IPS-NIHi11 (cell line): ENCODE results near the gene CPA5.

ENCODE experiments used
- DNase-seq: peaks from one replicate; pipeline ENCODE4 v3.0.0; 2012; ENCODE audit warnings: mixed read lengths, low spot score

Gene CPA5

DNA sequence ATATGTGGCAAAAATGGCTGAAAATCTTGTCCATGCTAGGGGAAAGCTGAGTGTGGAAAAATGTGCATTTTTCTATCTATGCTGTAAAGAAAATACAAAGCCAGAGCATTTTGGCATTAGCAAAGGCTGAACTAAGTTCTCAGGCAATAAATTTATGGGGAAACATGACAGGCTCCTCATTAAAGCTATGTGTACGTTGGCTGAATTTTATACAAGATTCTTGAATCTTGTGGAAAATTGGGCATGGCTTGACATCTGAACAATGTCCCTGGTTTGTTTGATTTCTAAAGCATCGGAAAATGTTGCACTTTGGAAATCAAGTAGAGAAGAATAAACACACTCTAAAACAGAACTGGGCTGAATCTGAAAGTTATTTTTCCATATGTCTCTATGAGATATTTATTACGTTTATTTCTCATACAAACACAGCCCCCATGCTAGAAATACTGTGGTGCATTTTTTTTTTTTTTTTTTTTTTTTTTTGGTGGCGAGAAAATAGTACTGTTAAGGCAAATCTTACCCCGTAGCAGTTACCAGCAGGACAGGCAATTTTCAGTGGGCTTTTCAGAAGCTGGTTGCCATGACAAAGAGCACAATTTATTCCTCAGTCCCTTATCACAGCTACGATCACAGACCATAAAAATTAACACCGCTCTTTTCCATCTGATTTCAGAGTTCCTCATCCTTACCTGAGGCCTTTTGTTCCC lies 52.6 kb downstream of the CPA5 start:
- no peak for DNase-seq

DNA sequence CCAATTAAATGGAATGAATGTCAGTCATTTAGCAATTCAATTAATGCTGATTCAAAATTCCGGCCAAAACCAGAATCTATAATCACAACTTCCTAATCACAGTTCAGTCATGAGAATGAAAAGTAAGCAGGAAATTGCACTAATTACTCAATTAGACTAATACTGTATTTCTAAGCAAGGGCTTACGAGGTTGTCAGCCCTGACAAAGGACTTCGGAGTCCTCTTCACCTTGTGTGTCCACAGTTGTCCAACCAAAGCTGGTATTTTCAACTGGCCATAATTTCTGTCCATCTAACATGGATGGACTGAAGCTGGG lies 53.1 kb downstream of the CPA5 start:
- DNase-seq = no peak

DNA sequence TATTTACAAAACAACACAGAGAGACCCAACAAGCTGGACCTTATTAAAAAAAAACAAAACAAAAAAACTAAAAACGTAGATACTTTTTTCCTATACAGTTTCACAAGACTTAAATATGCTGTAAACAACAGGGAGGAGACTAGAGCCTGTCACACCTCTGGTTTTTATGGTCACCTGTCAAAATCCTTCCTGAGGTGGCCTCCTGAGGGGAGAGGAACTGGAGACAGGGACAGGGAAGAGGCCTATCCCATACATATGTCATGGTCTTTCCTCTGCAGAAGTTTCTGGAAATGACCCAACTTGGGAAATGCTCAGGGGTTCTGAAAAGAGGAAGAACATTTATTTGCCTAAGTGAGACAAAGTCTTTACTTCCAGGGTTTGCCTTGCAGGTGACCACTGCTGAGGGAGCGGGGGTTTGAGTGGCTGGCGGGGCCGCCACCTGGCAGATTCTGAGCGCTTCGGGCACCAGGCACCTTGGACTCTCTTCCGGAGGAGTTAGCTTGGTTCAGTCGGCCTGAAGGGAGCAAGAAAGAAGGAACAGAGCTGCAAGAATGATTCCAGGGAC lies 54.0 kb downstream of the CPA5 start:
- no peak for DNase-seq

DNA sequence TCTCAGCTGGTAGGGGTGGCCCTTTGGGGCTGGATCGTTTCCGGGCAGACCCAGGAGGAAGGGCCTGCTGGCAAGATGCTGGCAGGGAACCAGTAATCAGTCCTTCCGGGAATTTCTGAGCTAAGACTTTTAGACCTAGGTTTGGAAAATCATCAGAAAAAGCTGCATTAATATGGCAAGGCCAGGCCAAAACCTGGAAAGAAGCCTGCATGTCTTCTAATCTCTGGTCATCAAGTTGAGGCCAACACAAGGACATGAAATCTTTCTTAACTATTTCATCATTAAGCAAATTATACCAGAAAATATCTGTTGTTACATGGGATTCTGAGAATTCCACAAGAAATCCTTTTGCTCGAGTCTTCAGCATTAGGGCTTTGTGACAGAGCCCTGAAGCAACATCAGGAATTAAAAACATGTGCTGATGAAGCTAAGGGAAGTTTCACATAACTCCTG lies 55.5 kb downstream of the CPA5 start:
- no peak for DNase-seq

DNA sequence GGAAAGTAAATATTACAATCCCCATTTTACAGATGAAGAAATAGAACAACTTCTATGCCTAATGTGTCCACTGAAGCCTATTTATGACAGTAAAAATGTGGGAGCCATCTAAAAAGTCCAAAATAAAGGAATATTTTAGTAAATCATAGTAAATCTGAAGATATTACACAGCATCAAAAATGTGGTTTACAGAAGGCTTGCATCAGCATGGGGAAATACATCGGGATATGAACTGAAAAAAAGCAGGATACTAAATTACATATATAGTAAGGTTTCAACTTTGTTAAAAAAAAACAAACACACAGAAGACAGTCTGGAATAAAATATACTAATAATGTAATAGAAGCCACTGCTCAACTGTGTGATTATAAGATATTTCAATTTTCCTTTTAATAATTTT lies 56.5 kb downstream of the CPA5 start:
- no peak for DNase-seq

DNA sequence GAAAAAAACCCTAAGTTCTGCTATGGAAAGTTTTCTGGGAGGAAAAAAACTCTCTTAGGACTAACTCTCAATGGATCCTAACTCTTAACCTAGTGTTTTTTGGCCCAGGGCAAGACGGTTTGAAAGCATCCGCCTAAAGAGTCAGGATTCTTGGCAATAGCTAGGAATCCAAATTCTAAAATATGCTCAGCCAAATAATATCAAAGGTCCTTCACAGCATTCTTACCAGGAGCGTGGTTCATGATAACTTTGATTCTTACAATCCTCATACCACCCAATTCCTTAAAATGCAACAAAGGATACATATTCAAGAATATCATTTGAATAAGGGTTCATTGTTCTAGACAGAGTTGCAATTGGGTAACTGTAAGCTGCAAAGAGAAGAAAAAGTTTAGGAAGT lies 57.0 kb downstream of the CPA5 start:
- DNase-seq = no peak

DNA sequence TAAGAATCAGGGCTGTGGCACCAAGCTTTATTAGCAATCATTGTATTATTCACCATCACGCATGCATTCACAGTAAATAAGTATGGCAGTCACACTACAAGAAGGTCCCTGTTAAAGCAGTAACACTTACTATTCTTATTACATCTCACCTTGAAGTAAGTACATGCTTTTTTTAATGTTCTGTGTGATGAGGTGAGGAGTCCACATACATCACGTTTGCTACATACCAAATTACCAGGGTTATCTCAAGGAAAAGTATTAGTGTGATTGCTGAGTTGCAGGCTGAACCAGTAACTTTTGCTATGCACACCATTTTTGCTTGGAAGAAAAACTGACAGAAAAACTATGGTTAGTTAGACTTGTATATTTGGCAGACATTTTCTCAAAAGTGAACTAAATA lies 60.4 kb downstream of the CPA5 start:
- no peak for DNase-seq

DNA sequence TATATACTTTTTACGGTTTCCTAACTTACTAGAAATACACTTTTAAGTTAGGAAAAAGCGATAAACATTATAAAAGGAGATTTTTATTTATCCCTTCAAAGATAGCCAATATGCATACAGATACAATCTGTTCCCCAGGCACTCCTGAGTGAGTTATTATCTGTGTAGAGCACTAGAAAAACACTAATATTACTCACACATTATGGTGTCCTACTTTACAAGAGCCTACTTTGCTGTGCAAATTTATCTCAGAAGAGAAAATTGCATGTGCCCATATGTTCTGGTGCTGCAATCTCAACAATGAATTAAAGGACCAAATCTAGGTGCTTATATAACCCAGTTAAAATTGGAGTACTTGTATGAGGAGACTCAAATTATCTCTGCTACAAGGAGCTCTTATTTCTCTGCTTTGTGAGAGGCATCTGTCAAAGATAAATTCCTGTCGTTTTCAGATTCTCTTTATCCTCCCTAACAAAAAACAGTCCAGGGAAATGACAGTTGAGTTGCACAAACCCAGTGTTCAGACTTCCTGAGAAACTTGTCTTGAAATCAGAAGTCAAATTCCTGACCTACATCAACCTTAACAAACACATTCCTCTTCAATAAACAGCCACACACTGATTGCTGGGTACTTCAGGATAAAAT lies 64.6 kb downstream of the CPA5 start:
- no peak for DNase-seq

DNA sequence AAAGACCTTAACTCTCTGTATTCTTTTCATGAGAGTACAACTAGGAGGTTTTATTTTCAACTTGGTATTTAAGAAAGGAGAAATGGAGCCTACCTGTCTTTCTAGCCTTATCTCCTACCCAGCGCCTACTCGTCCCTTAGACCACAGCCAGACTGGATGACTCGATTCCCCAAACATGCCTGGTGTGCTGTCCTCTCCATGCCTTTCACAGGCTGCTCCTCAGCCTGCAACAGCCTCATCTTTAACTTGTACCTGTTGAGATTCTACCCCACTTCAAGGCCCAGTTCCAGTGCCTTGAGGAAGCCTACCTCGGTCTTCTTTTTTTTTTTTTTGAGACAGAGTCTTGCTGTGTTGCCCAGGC lies 65.1 kb downstream of the CPA5 start:
- no peak for DNase-seq

DNA sequence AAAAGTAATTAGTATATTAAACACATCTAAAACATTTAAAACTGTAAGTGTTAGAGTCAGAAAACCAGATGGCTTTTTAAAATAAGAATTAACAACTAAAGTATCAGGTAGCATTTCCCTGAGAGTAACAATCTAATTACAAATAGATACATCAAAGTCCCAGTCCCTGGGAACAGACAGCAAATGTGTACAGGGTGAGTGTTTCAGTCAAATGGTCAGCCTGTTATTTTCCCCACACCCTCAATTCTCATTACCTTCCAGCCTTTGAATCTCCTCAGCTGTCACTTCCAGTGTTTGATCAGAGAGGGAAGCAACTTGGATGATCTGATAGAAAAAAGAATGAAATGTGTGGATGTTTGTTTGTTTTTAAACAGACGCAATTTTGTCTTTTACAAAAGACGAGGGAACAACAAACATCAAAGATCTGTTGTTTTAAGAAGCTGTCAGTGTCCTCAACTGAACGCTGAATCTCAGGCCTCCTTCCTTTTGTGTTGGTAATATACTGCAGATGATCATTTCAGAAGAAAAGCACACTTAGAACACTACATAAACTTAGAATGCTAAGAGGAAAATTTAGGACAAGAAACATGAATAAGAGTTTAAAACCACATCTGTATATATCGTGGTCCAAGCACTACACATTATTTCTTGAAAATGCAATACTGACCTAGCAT lies 66.4 kb downstream of the CPA5 start:
- no peak for DNase-seq

DNA sequence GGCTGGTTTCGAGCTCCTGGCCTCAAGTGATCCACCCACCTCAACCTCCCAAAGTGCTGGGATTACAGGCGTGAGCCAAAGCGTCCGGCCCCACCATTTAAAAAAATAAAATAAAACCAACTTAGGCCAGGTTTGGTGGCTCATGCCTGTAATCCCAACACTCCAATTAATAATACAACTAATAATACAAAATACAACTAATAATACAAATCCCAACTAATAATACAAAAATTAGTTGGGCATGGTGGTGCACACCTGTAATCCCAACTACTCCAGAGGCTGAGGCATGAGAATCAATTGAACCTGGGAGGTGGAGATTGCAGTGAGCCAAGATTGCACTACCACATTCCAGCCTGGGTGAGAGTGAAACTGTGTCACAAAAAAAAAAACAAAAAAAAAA lies 68.6 kb downstream of the CPA5 start:
- DNase-seq = no peak

DNA sequence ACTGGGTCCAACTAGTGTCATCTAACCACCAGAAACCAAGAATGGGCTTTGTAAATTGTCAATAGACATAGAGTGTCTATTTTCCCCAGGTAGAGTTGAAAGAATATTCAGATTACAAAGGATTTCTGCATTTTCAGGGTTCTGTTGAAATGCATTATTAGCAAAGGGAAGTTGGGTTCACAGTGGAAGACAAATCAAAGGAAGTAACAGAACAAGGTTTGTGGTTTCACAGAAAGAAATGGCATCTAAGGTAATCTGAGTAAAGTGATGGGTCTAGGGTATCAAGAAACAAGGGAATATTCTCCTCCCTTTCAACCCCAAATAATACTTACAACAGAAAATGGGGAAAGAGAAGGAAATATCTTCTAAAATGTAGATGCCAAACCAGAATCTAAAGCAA lies 70.4 kb downstream of the CPA5 start:
- no peak for DNase-seq

DNA sequence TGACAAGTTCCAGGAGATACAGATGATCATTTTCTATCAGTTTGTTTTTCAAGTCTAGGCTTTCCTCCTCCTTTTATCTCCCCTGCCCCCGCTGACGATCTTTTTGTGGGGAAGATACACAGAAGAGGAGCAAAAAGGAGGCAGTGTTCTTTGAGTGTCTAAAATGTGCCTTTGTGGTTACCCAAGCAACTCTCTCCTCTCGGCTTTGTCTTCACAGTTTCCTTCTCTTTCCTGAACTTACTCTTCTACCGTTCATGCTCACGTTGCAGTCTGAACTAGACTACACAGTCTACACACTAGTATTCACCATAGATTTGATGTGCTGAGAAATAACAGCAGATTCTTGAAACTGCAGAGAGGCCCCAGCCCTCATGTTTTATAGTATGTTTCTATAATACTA lies 72.6 kb downstream of the CPA5 start:
- no peak for DNase-seq

DNA sequence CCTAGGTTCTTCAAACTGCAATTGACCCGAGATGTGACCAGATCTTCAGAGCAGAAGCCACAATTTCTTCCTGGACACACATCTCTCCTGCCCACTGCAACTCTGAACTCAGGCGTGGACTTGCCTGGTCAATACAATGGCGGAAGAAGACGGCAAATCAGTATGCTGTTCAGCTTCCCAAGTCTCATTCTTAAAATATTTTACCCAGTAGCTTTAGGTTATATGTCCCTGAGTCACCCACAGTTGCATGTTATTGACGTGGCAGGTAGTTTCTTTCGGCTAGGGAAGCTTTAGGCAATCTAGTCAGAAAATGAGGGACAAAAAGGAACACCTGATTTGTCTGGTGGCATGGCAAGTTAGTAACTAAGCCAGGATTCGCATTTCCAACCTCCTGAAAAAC lies 73.7 kb downstream of the CPA5 start:
- no peak for DNase-seq
